ENCODE measurements around the gene CNTN5. TPM values are rescaled to one million over a fixed set of nuclear protein-coding genes. Genes with fewer than 3 reads are reported as not detected.

Gene CNTN5
- polyA plus RNA-seq, 1 donor (not counting 4 experiments of a cell fraction or from before 2014, with no cell fraction given): not detected

DNA sequence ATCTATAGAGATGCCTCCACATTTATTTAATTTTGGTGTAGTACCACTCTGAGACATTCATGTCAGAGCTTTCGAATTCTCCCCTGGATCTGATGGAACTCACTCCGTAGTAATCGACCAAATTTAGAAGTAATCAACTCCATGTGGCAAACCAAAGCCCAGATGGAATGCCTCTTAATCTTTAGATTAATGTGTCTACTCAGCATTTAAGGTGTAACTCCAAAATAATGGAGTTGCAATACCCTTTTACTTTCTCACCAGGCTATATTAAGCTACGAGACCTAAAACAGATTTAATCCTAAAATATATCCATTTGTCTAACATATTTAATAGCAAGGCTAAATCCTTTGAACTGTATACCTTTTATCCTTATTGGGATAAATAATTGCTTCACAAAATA, 473.3 kb downstream of the CNTN5 start:
- FAIRE-seq (no peak), DNase-seq (ENCODE audit: low read depth, low spot score) (no peak)
- no peak overlapping the region for H2AFZ ChIP-seq (ENCODE audit: control insufficient read depth, low read length)
- H3K4me3 ChIP-seq (ENCODE audit: control insufficient read depth in 2 of 3, extremely low read depth in 1 of 3, insufficient read depth in 2 of 3, low read depth in 1 of 3, low read length in 3 of 3): no peak overlapping the region
- H3K4me1 ChIP-seq (ENCODE audit: control insufficient read depth, extremely low read depth, insufficient read depth, low read length): no peaks in the 10 kb centered on the region
- H3K9me1 ChIP-seq (ENCODE audit: control insufficient read depth, extremely low read depth, insufficient read depth, low read length): no peaks in the 10 kb centered on the region
- TF ChIP-seq, protein P1, sequence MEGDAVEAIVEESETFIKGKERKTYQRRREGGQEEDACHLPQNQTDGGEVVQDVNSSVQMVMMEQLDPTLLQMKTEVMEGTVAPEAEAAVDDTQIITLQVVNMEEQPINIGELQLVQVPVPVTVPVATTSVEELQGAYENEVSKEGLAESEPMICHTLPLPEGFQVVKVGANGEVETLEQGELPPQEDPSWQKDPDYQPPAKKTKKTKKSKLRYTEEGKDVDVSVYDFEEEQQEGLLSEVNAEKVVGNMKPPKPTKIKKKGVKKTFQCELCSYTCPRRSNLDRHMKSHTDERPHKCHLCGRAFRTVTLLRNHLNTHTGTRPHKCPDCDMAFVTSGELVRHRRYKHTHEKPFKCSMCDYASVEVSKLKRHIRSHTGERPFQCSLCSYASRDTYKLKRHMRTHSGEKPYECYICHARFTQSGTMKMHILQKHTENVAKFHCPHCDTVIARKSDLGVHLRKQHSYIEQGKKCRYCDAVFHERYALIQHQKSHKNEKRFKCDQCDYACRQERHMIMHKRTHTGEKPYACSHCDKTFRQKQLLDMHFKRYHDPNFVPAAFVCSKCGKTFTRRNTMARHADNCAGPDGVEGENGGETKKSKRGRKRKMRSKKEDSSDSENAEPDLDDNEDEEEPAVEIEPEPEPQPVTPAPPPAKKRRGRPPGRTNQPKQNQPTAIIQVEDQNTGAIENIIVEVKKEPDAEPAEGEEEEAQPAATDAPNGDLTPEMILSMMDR (optimal IDR thresholded peaks at IDR 0.05 in 1 of 3, IDR thresholded peaks at IDR 0.05 in 1 of 3, conservative IDR thresholded peaks at IDR 0.05 in 1 of 3; ENCODE audit: extremely low read depth in 1 of 3, insufficient read depth in 2 of 3, low read length in 3 of 3): no peak
- no peak for TF ChIP-seq EZH2 (IDR thresholded peaks at IDR 0.05; ENCODE audit: low read length)
- no peaks in the 10 kb centered on the region for H3K36me3 ChIP-seq (ENCODE audit: control insufficient read depth in 2 of 2, extremely low read depth in 1 of 2, insufficient read depth in 2 of 2, low read length in 2 of 2)
- H3K9me3 ChIP-seq (ENCODE audit: control insufficient read depth, low read depth, low read length): no peaks in the 10 kb centered on the region
- H4K20me1 ChIP-seq (ENCODE audit: control insufficient read depth, extremely low read depth, insufficient read depth, low read length): no peaks in the 10 kb centered on the region
- H3K9ac ChIP-seq (ENCODE audit: control insufficient read depth, extremely low read depth, insufficient read depth, low read length): no peak overlapping the region
- no peaks in the 10 kb centered on the region for H3K27me3 ChIP-seq (ENCODE audit: control insufficient read depth, extremely low read depth, insufficient read depth, low read length)
- no peak overlapping the region for H3K4me2 ChIP-seq (ENCODE audit: control insufficient read depth, extremely low read depth, insufficient read depth, low read depth, low read length)
- dilution Hi-C loops (cut with MboI; ENCODE audit: extremely low pct_ligation_motif_present, low sequenced_read_pairs): no loop called here
- no peak overlapping the region for H3K27ac ChIP-seq (ENCODE audit: control insufficient read depth, insufficient read depth, low read length)
- H3K79me2 ChIP-seq (ENCODE audit: control insufficient read depth, insufficient read depth, low read length): no peaks in the 10 kb centered on the region

GRCh38 chr11:99501655-99502054, 480.9 kb downstream of the CNTN5 start:
- DNase-seq (ENCODE audit: low read depth, low spot score): no peak
- no peak overlapping the region for H2AFZ ChIP-seq (ENCODE audit: control insufficient read depth, low read length)
- FAIRE-seq: no peak
- H3K9me3 ChIP-seq (ENCODE audit: control insufficient read depth, low read depth, low read length): no peaks in the 10 kb centered on the region
- no peak overlapping the region for H3K27ac ChIP-seq (ENCODE audit: control insufficient read depth, insufficient read depth, low read length)
- H3K36me3 ChIP-seq (ENCODE audit: control insufficient read depth in 2 of 2, extremely low read depth in 1 of 2, insufficient read depth in 2 of 2, low read length in 2 of 2): no peaks in the 10 kb centered on the region
- H3K79me2 ChIP-seq (ENCODE audit: control insufficient read depth, insufficient read depth, low read length): no peaks in the 10 kb centered on the region
- no peaks in the 10 kb centered on the region for H3K4me1 ChIP-seq (ENCODE audit: control insufficient read depth, extremely low read depth, insufficient read depth, low read length)
- dilution Hi-C loops (cut with MboI; ENCODE audit: extremely low pct_ligation_motif_present, low sequenced_read_pairs): no loop called here
- H3K27me3 ChIP-seq (ENCODE audit: control insufficient read depth, extremely low read depth, insufficient read depth, low read length): no peaks in the 10 kb centered on the region
- no peak overlapping the region for H3K4me3 ChIP-seq (ENCODE audit: control insufficient read depth in 2 of 3, extremely low read depth in 1 of 3, insufficient read depth in 2 of 3, low read depth in 1 of 3, low read length in 3 of 3)
- H3K4me2 ChIP-seq (ENCODE audit: control insufficient read depth, extremely low read depth, insufficient read depth, low read depth, low read length): no peak overlapping the region
- no peak for TF ChIP-seq EZH2 (IDR thresholded peaks at IDR 0.05; ENCODE audit: low read length)
- TF ChIP-seq, protein P1 (optimal IDR thresholded peaks at IDR 0.05 in 1 of 3, IDR thresholded peaks at IDR 0.05 in 1 of 3, conservative IDR thresholded peaks at IDR 0.05 in 1 of 3; ENCODE audit: extremely low read depth in 1 of 3, insufficient read depth in 2 of 3, low read length in 3 of 3): no peak
- H3K9ac ChIP-seq (ENCODE audit: control insufficient read depth, extremely low read depth, insufficient read depth, low read length): no peak overlapping the region
- no peaks in the 10 kb centered on the region for H4K20me1 ChIP-seq (ENCODE audit: control insufficient read depth, extremely low read depth, insufficient read depth, low read length)
- H3K9me1 ChIP-seq (ENCODE audit: control insufficient read depth, extremely low read depth, insufficient read depth, low read length): no peaks in the 10 kb centered on the region
